ENCODE results near the gene MOK.

- TF ChIP-seq CTCF (conservative IDR thresholded peaks at IDR 0.05 in 1 of 2, IDR thresholded peaks at IDR 0.05 in 1 of 2; ENCODE audit: low read depth in 1 of 2, low read length in 2 of 2), result no peak
- TF ChIP-seq EZH2 (IDR thresholded peaks at IDR 0.05; ENCODE audit: low read length, missing control alignments), result no peak
Measured at GRCh38 chr14:102212356-102212755, 92.6 kb downstream of the MOK start.
